ENCODE data around the gene KLHL10.
"Not testable (repeated sequence)": the region's sequence is repeated elsewhere in the genome, so short reads cannot be mapped to it uniquely, and the experiment has no call there.

The KLHL10 gene

GRCh38 chr17:41849251-41849990 lies 11.8 kb downstream of the KLHL10 start:
- no peak for DNase-seq (ENCODE audit: extremely low read depth in 1 of 2, low read depth in 1 of 2)

GRCh38 chr17:41851382-41851781 lies 13.8 kb downstream of the KLHL10 start:
- DNase-seq (ENCODE audit: extremely low read depth in 1 of 2, low read depth in 1 of 2): not testable (repeated sequence)

- no peak for DNase-seq (ENCODE audit: extremely low read depth in 1 of 2, low read depth in 1 of 2)
Measured at GRCh38 chr17:41860254-41860931, 22.8 kb downstream of the KLHL10 start.

GRCh38 chr17:41863074-41863848 lies 25.6 kb downstream of the KLHL10 start:
- DNase-seq (ENCODE audit: extremely low read depth in 1 of 2, low read depth in 1 of 2): no peak

GRCh38 chr17:41864498-41864835 lies 26.8 kb downstream of the KLHL10 start:
- DNase-seq (ENCODE audit: extremely low read depth in 1 of 2, low read depth in 1 of 2): peak; percentile 19 to 40

- peak; percentile 68 to 79 for DNase-seq (ENCODE audit: extremely low read depth in 1 of 2, low read depth in 1 of 2)
Measured at GRCh38 chr17:41864836-41865595, 27.4 kb downstream of the KLHL10 start, which contains the start of gene KLHL11. Gene KLHL11, minus strand, starts transcription at chr17:41865423. Its CDS starts 53 bp downstream, at chr17:41865370.

- no peak for DNase-seq (ENCODE audit: extremely low read depth in 1 of 2, low read depth in 1 of 2)
Measured at GRCh38 chr17:41865596-41865893, 27.9 kb downstream of the KLHL10 start.

- no peak for DNase-seq (ENCODE audit: extremely low read depth in 1 of 2, low read depth in 1 of 2)
Measured at GRCh38 chr17:41868568-41868967, 30.9 kb downstream of the KLHL10 start.

- DNase-seq (ENCODE audit: extremely low read depth in 1 of 2, low read depth in 1 of 2): no peak
Measured at GRCh38 chr17:41869426-41869825, 31.8 kb downstream of the KLHL10 start.

GRCh38 chr17:41870097-41870496 lies 32.5 kb downstream of the KLHL10 start:
- no peak for DNase-seq (ENCODE audit: extremely low read depth in 1 of 2, low read depth in 1 of 2)

GRCh38 chr17:41870627-41871026 lies 33.0 kb downstream of the KLHL10 start:
- no peak for DNase-seq (ENCODE audit: extremely low read depth in 1 of 2, low read depth in 1 of 2)

GRCh38 chr17:41871789-41872188 lies 34.2 kb downstream of the KLHL10 start:
- no peak for DNase-seq (ENCODE audit: extremely low read depth in 1 of 2, low read depth in 1 of 2)

GRCh38 chr17:41873559-41874292 lies 36.1 kb downstream of the KLHL10 start:
- no peak for DNase-seq (ENCODE audit: extremely low read depth in 1 of 2, low read depth in 1 of 2)

GRCh38 chr17:41874293-41874670 lies 36.7 kb downstream of the KLHL10 start:
- not testable (repeated sequence) for DNase-seq (ENCODE audit: extremely low read depth in 1 of 2, low read depth in 1 of 2)

- no peak for DNase-seq (ENCODE audit: extremely low read depth in 1 of 2, low read depth in 1 of 2)
Measured at GRCh38 chr17:41880130-41880529, 42.5 kb downstream of the KLHL10 start.

- DNase-seq (ENCODE audit: extremely low read depth in 1 of 2, low read depth in 1 of 2): no peak
Measured at GRCh38 chr17:41882756-41883155, 45.1 kb downstream of the KLHL10 start.

- DNase-seq (ENCODE audit: extremely low read depth in 1 of 2, low read depth in 1 of 2): no peak
Measured at GRCh38 chr17:41885733-41886132, 48.1 kb downstream of the KLHL10 start.

- no peak for DNase-seq (ENCODE audit: extremely low read depth in 1 of 2, low read depth in 1 of 2)
Measured at GRCh38 chr17:41888332-41888965, 50.8 kb downstream of the KLHL10 start.

- no peak for DNase-seq (ENCODE audit: extremely low read depth in 1 of 2, low read depth in 1 of 2)
Measured at GRCh38 chr17:41891135-41892020, 53.8 kb downstream of the KLHL10 start.
